NT2/D1 (cell line): ENCODE data around the gene GSPT1.
A peak's percentile ranks its signal among the peaks of the same experiment; 100 is the strongest.
"Not testable (repeated sequence)": the region's sequence is repeated elsewhere in the genome, so short reads cannot be mapped to it uniquely, and the experiment has no call there.

ENCODE experiments used
- DNase-seq: peaks from one replicate; pipeline ENCODE4 v3.0.0-alpha.2; 2011; ENCODE audit warnings: low read depth, low spot score
- H3K27me3 ChIP-seq: 2 replicates; pipeline ENCODE4 v1.6.0; 2011; ENCODE audit warnings: mild to moderate bottlenecking; ENCODE audit not compliant: insufficient read length, insufficient read depth
- H3K36me3 ChIP-seq: 2 replicates; pipeline ENCODE4 v1.6.1; 2011; ENCODE audit warnings: mild to moderate bottlenecking, low read length, mixed read lengths; ENCODE audit not compliant: insufficient read depth, insufficient read length
- H3K4me1 ChIP-seq: 2 replicates; pipeline ENCODE4 v1.5.1; 2011; ENCODE audit not compliant: insufficient read depth, insufficient read length
- H3K4me3 ChIP-seq: 2 replicates; pipeline ENCODE4 v1.5.1; 2011; ENCODE audit warnings: low read depth; ENCODE audit not compliant: insufficient read length
- H3K9ac ChIP-seq: 2 replicates; pipeline ENCODE4 v1.6.0; 2011; ENCODE audit warnings: low read depth; ENCODE audit not compliant: insufficient read length
- H3K9me3 ChIP-seq: 2 replicates; pipeline ENCODE4 v1.5.1; 2011; ENCODE audit warnings: mild to moderate bottlenecking, low read length; ENCODE audit not compliant: insufficient read depth
- SUZ12 ChIP-seq: IDR thresholded peaks from 2 replicates; pipeline ENCODE4 v1.6.1; 2011; ENCODE audit not compliant: insufficient read length, insufficient read depth; ENCODE audit errors: extremely low read depth
- YY1 ChIP-seq: IDR thresholded peaks from 2 replicates; pipeline ENCODE4 v1.6.1; 2011; ENCODE audit not compliant: insufficient read length, insufficient read depth
- ZNF274 ChIP-seq: IDR thresholded peaks from 2 replicates; pipeline ENCODE4 v1.6.1; 2011; ENCODE audit warnings: mild to moderate bottlenecking, low read depth, low read length

Gene GSPT1

GRCh38 chr16:11915644-11916523 is at the start of gene GSPT1:
GSPT1 (minus strand) TSS chr16:11915956; CDS start chr16:11915720, 236 bp downstream.
- Histone ChIP-seq H3K4me1 (peaks cover 4% of the 10 kb centered on the region), H3K9me3 (no peaks in the 10 kb centered on the region), H3K4me3 (peak within 1 kb of the TSS; percentile 72), H3K27me3 (no peaks in the 10 kb centered on the region), H3K36me3 (peaks cover 18% of the 10 kb centered on the region), H3K9ac (peak within 1 kb of the TSS; percentile 83)
- peak; percentile 99 for DNase-seq
- TF ChIP-seq ZNF274 = no peak
- TF ChIP-seq YY1 = no peak
- TF ChIP-seq SUZ12 = no peak

GRCh38 chr16:11964761-11965551 is 49.2 kb upstream of the GSPT1 start, which contains the start of gene TNFRSF17:
TNFRSF17 (plus strand) TSS chr16:11965210; CDS start chr16:11965325, 115 bp downstream.
- no peak within 1 kb of the TSS for H3K4me3 ChIP-seq
- H3K27me3 ChIP-seq = no peaks in the 10 kb centered on the region
- H3K9me3 ChIP-seq = no peaks in the 10 kb centered on the region
- no peak within 1 kb of the TSS for H3K9ac ChIP-seq
- no peaks in the 10 kb centered on the region for H3K36me3 ChIP-seq
- TF ChIP-seq YY1 (no peak), ZNF274 (no peak), SUZ12 (no peak)
- no peaks in the 10 kb centered on the region for H3K4me1 ChIP-seq
- DNase-seq = no peak

- no peak for TF ChIP-seq SUZ12
- Histone ChIP-seq H3K9me3 (no peaks in the 10 kb centered on the region), H3K9ac (no peak overlapping the region), H3K27me3 (no peaks in the 10 kb centered on the region), H3K36me3 (no peaks in the 10 kb centered on the region), H3K4me1 (no peaks in the 10 kb centered on the region), H3K4me3 (no peak overlapping the region)
- no peak for DNase-seq
These were observed 48.0 kb upstream of the GSPT1 start for GRCh38 chr16:11963706-11964105.

- H3K4me3 ChIP-seq, DNase-seq, H3K4me1 ChIP-seq, H3K36me3 ChIP-seq, H3K9me3 ChIP-seq, H3K27me3 ChIP-seq, H3K9ac ChIP-seq: not testable (repeated sequence)
These were observed 47.2 kb upstream of the GSPT1 start for GRCh38 chr16:11962978-11963377.

GRCh38 chr16:11962457-11962856 is 46.7 kb upstream of the GSPT1 start:
- H3K4me3 ChIP-seq, H3K4me1 ChIP-seq, H3K9ac ChIP-seq, DNase-seq, H3K27me3 ChIP-seq, H3K36me3 ChIP-seq, H3K9me3 ChIP-seq: not testable (repeated sequence)

- TF ChIP-seq YY1 (no peak), ZNF274 (no peak), SUZ12 (no peak)
- no peak for DNase-seq
- no peaks in the 10 kb centered on the region for H3K4me1 ChIP-seq
- no peaks in the 10 kb centered on the region for H3K9me3 ChIP-seq
- no peaks in the 10 kb centered on the region for H3K27me3 ChIP-seq
- H3K36me3 ChIP-seq = no peaks in the 10 kb centered on the region
- no peak overlapping the region for H3K4me3 ChIP-seq
- no peak overlapping the region for H3K9ac ChIP-seq
These were observed 42.0 kb upstream of the GSPT1 start for GRCh38 chr16:11957591-11958395.

- Histone ChIP-seq H3K9ac (no peak overlapping the region), H3K9me3 (no peaks in the 10 kb centered on the region), H3K4me3 (no peak overlapping the region), H3K36me3 (no peaks in the 10 kb centered on the region), H3K27me3 (no peaks in the 10 kb centered on the region), H3K4me1 (no peaks in the 10 kb centered on the region)
- no peak for DNase-seq
- no peak for TF ChIP-seq SUZ12
- TF ChIP-seq YY1 = no peak
- no peak for TF ChIP-seq ZNF274
These were observed 40.8 kb upstream of the GSPT1 start for GRCh38 chr16:11956558-11956957.
